Astrocyte (in vitro differentiated cells and primary cell): ENCODE results near the gene VAT1L.

Experiments used
- CTCF ChIP-seq: IDR thresholded peaks from 2 replicates; pipeline ENCODE4 v1.5.1; 2011; ENCODE audit warnings: low read depth, mild to moderate bottlenecking, inconsistent platforms, low read length, moderate library complexity; ENCODE audit not compliant: insufficient read depth
- EZH2 ChIP-seq: IDR thresholded peaks from 2 replicates; pipeline ENCODE4 v1.6.1; 2012; ENCODE audit warnings: mild to moderate bottlenecking, low read length, inconsistent platforms; ENCODE audit not compliant: insufficient read depth

DNA sequence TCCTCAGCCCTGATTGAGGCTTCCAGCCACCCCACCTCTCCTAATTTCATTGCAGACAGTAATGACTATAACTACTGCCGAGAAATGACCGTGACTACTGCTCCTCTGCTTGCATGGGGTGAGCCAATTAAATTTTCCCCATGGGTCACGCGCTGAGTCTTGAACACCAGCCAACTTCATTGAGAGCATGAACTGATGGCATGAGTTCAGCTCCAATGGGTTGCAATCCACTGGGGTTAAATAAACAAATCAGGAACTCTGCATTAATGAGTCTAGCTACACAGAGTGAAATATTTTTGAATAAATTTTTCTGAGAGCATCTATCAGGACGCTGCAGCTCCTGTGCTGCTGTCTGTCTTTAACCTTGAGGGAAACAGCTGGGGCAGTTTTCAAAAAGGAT is 172.4 kb downstream of the VAT1L start:
- TF ChIP-seq EZH2: no peak
- TF ChIP-seq CTCF: no peak
